NCI-H146 treated with DMSO at 0.1 percent for 48 hours (cell line): ENCODE data around the gene PLEKHJ1.
"Not testable (repeated sequence)": the region's sequence is repeated elsewhere in the genome, so short reads cannot be mapped to it uniquely, and the experiment has no call there.

Experiments used
- DNase-seq: peaks from one replicate; lab custom pipeline; 2025; ENCODE audit not compliant: unreplicated experiment; lab: John Stamatoyannopoulos, UW

Gene PLEKHJ1

GRCh38 chr19:2201473-2202148 is 34.5 kb downstream of the PLEKHJ1 start:
- DNase-seq: no peak

GRCh38 chr19:2200624-2201294 is 35.4 kb downstream of the PLEKHJ1 start:
- not testable (repeated sequence) for DNase-seq

- no peak for DNase-seq
These were observed 36.1 kb downstream of the PLEKHJ1 start for GRCh38 chr19:2199861-2200623.

DNA sequence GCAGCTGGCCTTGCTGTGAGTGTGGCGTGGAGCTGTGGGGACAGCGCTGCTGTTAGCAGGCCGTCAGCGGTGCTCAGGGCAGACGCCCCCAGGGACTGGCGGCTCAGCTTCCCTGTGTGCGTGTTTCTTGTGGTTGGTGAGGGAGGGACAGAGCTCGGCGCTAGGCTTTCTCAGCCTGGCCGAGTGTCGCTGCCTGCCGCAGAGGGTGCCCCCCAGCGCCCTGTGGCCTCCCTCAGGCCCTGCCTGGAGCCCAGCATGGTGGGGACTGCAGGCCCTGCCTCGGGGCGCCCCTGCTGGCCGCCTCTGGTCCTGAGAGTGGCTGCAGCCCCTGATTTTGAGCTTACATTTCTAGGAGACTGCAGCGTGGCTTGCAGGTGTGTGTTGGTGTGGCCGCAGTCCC is 36.9 kb downstream of the PLEKHJ1 start:
- DNase-seq: no peak

- DNase-seq: no peak
These were observed 37.8 kb downstream of the PLEKHJ1 start for GRCh38 chr19:2198317-2198716.

DNA sequence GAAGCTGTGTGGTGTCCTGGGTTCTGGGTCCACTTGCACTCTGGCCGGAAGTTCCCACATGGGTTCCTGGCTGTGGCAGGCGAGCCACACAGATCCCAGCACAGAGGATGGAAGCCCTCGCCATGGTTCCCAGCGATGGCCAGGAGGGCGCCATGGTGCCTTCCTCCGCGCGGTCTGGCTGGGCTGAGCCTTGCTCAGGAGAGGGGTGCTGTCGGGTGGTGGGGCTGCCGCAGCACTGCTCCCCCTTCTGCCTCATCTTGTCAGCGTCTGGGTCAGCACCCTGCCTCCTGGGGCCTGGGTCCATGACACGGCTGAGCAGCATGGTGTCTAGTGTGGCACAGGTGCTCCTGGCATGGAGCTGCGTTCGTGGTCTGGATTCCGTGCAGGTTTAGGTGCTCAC is 38.9 kb downstream of the PLEKHJ1 start:
- DNase-seq: no peak

- DNase-seq: no peak
These were observed 40.2 kb downstream of the PLEKHJ1 start for GRCh38 chr19:2195914-2196313.

GRCh38 chr19:2195361-2195760 is 40.8 kb downstream of the PLEKHJ1 start:
- no peak for DNase-seq

- no peak for DNase-seq
These were observed 41.5 kb downstream of the PLEKHJ1 start for GRCh38 chr19:2194513-2195078.

DNA sequence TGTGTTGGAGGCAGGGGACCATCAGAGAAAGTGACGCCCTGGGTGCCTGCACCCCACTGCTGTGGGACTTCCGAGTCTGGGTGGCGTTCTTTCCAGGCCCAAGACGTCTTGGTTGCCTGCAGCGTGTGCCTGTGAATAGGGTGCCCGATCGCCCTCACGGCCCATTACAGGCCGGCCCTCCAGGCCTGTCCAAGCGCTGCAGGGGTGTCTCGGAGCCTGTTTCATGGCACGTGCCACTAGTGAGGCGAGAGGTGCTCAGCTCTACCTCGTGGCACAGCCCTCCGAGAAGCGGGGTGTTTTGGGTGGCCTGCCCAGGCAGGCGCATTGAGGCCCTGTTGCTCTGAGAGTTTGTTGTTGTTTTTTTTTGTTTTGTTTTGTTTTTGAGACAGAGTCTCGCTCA is 42.3 kb downstream of the PLEKHJ1 start:
- DNase-seq: no peak

GRCh38 chr19:2192862-2193261 is 43.3 kb downstream of the PLEKHJ1 start:
- DNase-seq: no peak

DNA sequence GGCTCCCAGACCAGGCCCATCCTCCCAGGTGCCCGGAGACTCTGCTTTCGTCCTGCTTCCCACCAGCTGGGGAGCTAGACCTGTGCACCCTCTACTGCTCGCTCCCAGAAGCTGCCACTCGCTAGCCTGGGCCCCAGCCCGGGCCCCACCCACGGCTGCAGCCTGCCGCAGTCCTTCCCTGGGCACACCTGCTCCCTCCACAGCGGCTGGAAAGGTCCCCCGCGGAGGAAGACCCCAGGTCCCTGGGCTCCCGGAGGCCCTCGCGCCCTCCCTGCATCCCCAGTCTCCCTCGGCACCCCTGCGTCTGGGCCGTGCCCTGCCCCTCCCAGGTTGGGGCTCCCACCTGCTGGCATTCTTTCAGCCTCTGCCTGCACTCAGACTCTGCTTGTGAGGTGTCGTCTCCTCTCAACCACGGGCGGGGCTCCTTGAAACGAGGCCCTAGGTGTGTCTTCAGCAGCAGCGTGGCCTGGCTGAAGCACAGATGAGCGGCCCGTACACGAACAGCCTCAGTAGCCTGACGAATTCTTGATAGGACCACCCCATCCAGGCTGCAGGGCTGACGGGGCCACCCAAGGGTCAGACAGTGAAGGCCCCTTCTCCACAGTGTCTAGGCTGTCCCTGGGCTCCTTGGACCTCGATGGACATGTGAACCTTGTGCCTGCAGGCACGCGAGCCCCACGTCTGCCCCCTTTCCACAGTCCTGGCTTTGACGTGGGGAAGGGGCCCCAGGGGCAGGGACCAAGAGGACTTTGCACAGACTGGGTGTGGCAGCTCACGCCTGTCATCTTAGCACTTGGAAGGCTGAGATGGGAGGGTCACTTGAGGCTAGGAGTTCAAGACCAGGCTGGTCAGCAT is 44.4 kb downstream of the PLEKHJ1 start:
- DNase-seq: no peak

DNA sequence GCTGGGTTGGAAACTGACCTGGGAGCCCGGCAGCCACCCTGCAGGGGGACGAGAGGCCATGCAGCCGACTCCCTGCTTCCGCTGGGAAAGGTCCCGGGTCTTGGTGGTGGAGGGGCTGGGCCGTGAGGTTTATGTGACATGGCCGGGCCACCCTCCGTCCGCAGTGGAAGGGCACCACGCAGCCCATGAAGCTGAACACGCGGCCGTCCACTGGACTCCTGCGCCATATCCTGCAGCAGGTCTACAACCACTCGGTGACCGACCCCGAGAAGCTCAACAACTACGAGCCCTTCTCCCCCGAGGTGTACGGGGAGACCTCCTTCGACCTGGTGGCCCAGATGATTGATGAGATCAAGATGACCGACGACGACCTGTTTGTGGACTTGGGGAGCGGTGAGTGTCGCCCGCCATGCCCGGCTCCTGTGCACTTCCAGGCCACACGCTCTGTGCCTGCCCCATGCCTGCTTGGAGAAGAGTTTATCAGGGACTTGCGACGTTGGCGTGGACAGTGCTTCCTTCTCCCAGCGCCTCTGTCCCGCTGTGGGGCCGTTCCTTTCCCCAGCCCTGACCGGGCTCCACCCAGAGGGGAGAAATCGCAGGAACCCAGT is 45.2 kb downstream of the PLEKHJ1 start:
- no peak for DNase-seq

GRCh38 chr19:2189880-2190279 is 46.2 kb downstream of the PLEKHJ1 start:
- DNase-seq: no peak

GRCh38 chr19:2188708-2189385 is 47.3 kb downstream of the PLEKHJ1 start:
- DNase-seq: no peak

GRCh38 chr19:2187159-2187558 is 49.0 kb downstream of the PLEKHJ1 start:
- no peak for DNase-seq

DNA sequence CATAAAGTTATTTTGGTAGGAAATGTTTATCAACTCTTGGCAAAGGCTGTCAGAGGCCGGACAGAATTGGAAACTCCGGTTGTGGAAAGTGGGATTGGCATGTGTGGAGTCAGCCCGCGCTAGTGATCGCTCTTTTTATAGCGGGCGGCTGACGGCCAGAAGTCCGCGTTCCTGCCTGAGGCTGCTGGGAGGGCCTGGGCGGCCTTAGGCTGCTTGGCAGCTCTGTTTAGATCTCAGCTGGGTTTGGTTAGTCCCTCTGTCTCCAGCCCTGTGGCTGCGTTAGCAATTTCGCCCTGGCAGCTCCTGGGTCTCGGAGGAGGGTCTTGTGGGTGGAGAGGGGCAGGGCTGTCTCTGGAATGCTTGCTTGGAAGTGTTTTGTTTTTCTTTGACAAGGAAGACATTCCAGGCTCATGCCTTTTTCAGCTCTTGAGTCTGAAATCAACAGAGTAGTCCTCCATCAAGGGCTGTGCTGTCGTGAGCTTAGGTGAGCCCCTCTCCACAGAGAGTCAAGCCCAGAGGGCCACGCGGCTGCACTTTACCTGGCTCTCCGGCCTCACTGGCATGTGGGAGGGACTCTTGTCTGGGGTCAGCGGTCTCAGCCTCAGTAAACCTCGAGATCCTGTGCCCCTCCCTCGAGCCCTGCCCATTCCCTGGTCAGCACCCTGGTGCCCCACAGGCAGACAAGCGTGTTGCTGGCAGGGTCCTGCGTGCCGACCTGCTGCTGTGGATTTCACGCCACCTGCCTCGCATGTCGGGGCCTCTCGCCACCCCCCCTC is 49.9 kb downstream of the PLEKHJ1 start:
- no peak for DNase-seq

DNA sequence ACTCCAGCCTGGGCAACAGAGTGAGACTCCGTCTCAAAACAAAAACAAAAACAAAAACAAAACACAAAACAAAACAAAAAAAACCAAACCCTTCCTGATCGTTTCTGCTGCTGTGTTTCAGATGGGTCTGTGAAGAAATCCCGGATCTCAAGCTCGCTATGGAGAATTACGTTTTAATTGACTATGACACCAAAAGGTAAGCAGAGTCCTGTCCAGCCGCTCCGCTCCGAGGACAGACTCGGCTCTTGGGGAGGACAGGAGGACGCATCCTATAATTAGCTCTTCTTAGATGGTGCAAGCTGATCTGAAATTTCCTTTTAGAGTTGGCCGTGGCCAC is 50.4 kb downstream of the PLEKHJ1 start:
- no peak for DNase-seq

- no peak for DNase-seq
These were observed 51.6 kb downstream of the PLEKHJ1 start for GRCh38 chr19:2184422-2184975.
